NB4 (cell line): Measurements from ENCODE around the gene CITED1.

ENCODE experiments used
- MYC ChIP-seq: IDR thresholded peaks from 2 replicates; pipeline ENCODE4 v1.6.1; 2011; ENCODE audit warnings: low read depth, low read length
- POLR2A ChIP-seq: IDR thresholded peaks from 2 replicates; pipeline ENCODE4 v1.6.1; 2011; ENCODE audit warnings: mild to moderate bottlenecking; ENCODE audit not compliant: insufficient read length; ENCODE audit errors: extremely low read depth
- TF ChIP-seq, protein P1 (sequence below): IDR thresholded peaks from one replicate; pipeline ENCODE4 v1.5.1; 2012; ENCODE audit warnings: low read depth, low read length
- TF ChIP-seq, protein P2 (sequence below): IDR thresholded peaks from 2 replicates; pipeline ENCODE4 v1.6.1; 2011; ENCODE audit warnings: low read depth, low read length

DNA sequence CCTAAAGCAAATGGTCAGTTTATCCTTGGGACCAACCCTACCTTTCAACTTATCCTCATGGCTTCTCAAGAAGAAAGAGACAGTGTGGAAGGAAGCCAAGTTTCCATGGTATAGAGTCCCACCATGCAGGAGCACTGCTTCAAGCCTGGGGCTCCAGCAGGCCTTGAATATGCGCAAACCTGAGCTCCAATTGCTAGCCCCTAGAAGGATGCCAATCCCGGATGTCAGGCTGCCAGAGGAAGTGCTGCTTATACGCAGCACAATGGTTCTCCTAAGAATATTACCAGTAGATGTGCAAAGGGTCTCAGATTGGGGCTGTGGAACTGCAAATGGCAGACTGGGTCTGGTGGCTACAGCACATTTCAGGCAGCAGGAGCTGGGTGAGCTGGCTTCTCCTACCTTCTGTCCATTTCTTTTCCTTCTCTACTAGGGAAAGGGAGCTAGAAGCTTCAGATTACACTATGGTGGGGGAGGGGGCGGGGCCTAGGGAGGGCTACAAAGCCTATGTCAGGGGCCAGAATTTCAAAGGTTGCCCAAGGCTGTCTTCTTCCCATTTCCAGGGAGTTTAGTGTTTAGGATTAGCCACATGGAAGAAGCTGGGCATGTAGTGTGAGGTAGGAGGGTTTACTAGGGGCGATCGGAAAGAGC, 40.7 kb upstream of the CITED1 start:
- TF ChIP-seq, protein P1, sequence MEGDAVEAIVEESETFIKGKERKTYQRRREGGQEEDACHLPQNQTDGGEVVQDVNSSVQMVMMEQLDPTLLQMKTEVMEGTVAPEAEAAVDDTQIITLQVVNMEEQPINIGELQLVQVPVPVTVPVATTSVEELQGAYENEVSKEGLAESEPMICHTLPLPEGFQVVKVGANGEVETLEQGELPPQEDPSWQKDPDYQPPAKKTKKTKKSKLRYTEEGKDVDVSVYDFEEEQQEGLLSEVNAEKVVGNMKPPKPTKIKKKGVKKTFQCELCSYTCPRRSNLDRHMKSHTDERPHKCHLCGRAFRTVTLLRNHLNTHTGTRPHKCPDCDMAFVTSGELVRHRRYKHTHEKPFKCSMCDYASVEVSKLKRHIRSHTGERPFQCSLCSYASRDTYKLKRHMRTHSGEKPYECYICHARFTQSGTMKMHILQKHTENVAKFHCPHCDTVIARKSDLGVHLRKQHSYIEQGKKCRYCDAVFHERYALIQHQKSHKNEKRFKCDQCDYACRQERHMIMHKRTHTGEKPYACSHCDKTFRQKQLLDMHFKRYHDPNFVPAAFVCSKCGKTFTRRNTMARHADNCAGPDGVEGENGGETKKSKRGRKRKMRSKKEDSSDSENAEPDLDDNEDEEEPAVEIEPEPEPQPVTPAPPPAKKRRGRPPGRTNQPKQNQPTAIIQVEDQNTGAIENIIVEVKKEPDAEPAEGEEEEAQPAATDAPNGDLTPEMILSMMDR = no peak
- no peak for TF ChIP-seq POLR2A
- TF ChIP-seq, protein P2, sequence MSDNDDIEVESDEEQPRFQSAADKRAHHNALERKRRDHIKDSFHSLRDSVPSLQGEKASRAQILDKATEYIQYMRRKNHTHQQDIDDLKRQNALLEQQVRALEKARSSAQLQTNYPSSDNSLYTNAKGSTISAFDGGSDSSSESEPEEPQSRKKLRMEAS = no peak
- TF ChIP-seq MYC = no peak
